ENCODE results near the gene ANKRD28. TPM values are rescaled to one million over a fixed set of nuclear protein-coding genes. Genes with fewer than 3 reads are reported as not detected.

The ANKRD28 gene
- total RNA-seq (2014; rRNA removed) (52.1 and 53.0 TPM in 2 replicates), Bru-seq, nascent RNA (percentile 91 among the genes with signal in this experiment), BruChase-seq, experiment 1, labeled RNA remaining after a 6-hour chase (percentile 75 among the genes with signal in this experiment), BruChase-seq, experiment 2, labeled RNA remaining after a 2-hour chase (percentile 83 among the genes with signal in this experiment)
- long read RNA-seq, full-length matches to known transcripts: 38 of 99 reads
- long read RNA-seq, partial matches to known transcripts: 22 of 99 reads
- long read RNA-seq, other reads (novel, unspliced or antisense): 39 of 99 reads

DNA sequence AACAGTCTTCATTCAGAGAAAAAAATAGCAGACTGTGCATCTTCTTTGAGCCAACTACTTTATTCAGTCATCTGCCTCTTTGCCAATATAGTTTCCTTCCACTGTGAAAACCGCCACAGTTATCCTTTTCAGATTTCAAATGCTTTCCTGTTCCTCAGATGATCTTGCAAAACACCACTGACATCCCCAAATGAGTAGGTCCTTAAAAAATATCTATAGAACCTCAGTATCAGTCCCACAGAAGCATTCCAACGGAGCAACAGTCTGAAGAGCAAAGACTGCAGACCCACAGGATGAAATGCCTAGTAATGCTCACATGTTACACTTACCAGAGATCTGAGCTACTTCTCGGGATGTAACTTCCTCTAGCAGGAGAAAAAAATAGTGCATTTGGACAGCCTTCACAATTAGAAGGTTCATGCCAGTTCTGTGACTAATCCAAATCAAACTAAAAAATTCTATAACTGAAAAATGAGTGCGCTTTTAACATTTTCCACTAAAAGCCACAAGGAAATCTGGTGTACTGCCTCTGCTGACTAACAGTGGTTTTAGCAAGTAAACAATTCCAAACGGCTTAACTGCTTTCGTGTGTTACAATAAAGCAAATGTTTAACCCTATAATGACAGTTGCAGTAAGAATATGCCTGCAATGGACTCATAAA lies at the start of gene ANKRD28:
ANKRD28 (minus strand) TSS at position 338 of the 662 bp plus-strand sequence. CDS start 1,458 bp downstream, outside the sequence.
- TSS peak; percentile 46 for BruUV-seq (replicated peaks)
- Histone ChIP-seq H3K4me3 (ENCODE audit: low read length) (peak within 1 kb of the TSS; percentile 68), H3K9ac (ENCODE audit: low read length) (peak within 1 kb of the TSS; percentile 79), H3F3A (ENCODE audit: low read length, unreplicated experiment) (peaks cover 13% of the 10 kb centered on the region), H3K79me2 (ENCODE audit: low read length) (peaks cover 91% of the 10 kb centered on the region), H2AFZ (ENCODE audit: low read length) (no peak within 1 kb of the TSS), H3K4me1 (ENCODE audit: insufficient read depth, low read length) (peaks cover 59% of the 10 kb centered on the region), H3K9me2 (replicated peaks; ENCODE audit: low read length) (no peaks in the 10 kb centered on the region), H3K9me3 (ENCODE audit: low read length) (no peaks in the 10 kb centered on the region), H3K27me3 (ENCODE audit: low read length) (no peaks in the 10 kb centered on the region), H3K36me3 (ENCODE audit: low read depth, low read length) (0 out of 2 replicates have a peak, but pooled peaks cover 3% of the 10 kb centered on the region), H4K20me1 (ENCODE audit: low read length) (no peaks in the 10 kb centered on the region), H3K27ac (ENCODE audit: low read length) (peak within 1 kb of the TSS; percentile 94), H3K4me2 (ENCODE audit: low read length) (peak within 1 kb of the TSS; percentile 90)
- CTCF ChIA-PET: interaction anchor here (0.6 to 0.9 kb wide), 4 partner anchors 45 to 168 kb away, joined by 3 to 12 read pairs (median 4); no protein-coding TSS in a partner anchor
- POLR2A ChIA-PET (ENCODE audit: unreplicated experiment): interaction anchor here (0.6 to 1.0 kb wide), 3 partner anchors 28 to 185 kb away, joined by 3 to 10 read pairs (median 5); no protein-coding TSS in a partner anchor
- TF ChIP-seq EZH2 (IDR thresholded peaks at IDR 0.05; ENCODE audit: low read length, unreplicated experiment): no peak
- peak; percentile 39; the same call in 1 of the 2 replicates for TF ChIP-seq CTCF (conservative IDR thresholded peaks at IDR 0.05; ENCODE audit: low read depth, low read length)
- peak; percentile 98 for DNase-seq
- intact Hi-C loops (cut with micrococcal nuclease): loop anchor here (1.0 to 5.0 kb wide), 4 partner anchors 28 to 167 kb away; no protein-coding TSS in a partner anchor
- peak; percentile 85 for ATAC-seq

DNA sequence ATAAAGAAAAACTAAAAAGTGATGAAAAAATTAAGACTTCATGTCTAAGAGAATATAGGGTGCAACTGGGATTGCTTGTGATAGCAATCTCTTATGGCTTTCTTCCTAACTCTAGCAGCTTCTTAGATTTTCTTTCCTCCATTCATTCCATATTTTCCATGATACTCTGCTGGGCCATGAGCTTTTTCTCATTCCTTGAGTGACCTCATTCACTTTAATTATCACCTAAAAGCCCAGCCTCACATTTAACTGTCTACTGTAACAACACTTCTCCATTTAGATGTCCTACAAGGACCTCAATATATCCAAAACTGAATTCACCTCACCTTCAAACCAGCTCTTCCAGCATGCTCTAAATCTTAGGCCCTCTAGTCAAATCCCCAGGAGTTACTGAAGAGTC lies 49.5 kb upstream of the ANKRD28 start:
- DNase-seq: no peak
- BruUV-seq (replicated peaks): no TSS peak
- Histone ChIP-seq H3K4me3 (ENCODE audit: low read length) (no peak overlapping the region), H3K79me2 (ENCODE audit: low read length) (peaks cover 95% of the 10 kb centered on the region), H3K4me2 (ENCODE audit: low read length) (no peak overlapping the region), H2AFZ (ENCODE audit: low read length) (no peak overlapping the region), H3K36me3 (ENCODE audit: low read depth, low read length) (peaks cover 26% of the 10 kb centered on the region), H3K9ac (ENCODE audit: low read length) (no peak overlapping the region), H3F3A (ENCODE audit: low read length, unreplicated experiment) (no peaks in the 10 kb centered on the region), H3K4me1 (ENCODE audit: insufficient read depth, low read length) (no peaks in the 10 kb centered on the region), H3K9me3 (ENCODE audit: low read length) (peaks cover 5% of the 10 kb centered on the region; the same call in 1 of the 2 replicates), H4K20me1 (ENCODE audit: low read length) (no peaks in the 10 kb centered on the region; the same call in 1 of the 2 replicates), H3K27ac (ENCODE audit: low read length) (no peak overlapping the region), H3K9me2 (replicated peaks; ENCODE audit: low read length) (no peaks in the 10 kb centered on the region), H3K27me3 (ENCODE audit: low read length) (no peaks in the 10 kb centered on the region)
- POLR2A ChIA-PET (ENCODE audit: unreplicated experiment): no interaction called here
- CTCF ChIA-PET: interaction anchor here (0.7 kb wide), 1 partner anchor 899 kb away, joined by 4 read pairs; no protein-coding TSS in a partner anchor
- intact Hi-C loops (cut with micrococcal nuclease): no loop called here
- ATAC-seq: no peak
- TF ChIP-seq EZH2phosphoT487 (IDR thresholded peaks at IDR 0.05; ENCODE audit: borderline replicate concordance, low read length) (no peak), CTCF (conservative IDR thresholded peaks at IDR 0.05; ENCODE audit: low read depth, low read length) (no peak), EZH2 (IDR thresholded peaks at IDR 0.05; ENCODE audit: low read length, unreplicated experiment) (no peak)

Measured in PC-3 (cell line).